Measurements from ENCODE around the gene SPNS2.

GRCh38 chr17:4527134-4527533 lies 28.5 kb downstream of the SPNS2 start:
- TF ChIP-seq CTCF (optimal IDR thresholded peaks at IDR 0.05 in 1 of 3, IDR thresholded peaks at IDR 0.05 in 1 of 3, conservative IDR thresholded peaks at IDR 0.05 in 1 of 3; ENCODE audit: extremely low read depth in 1 of 3, insufficient read depth in 2 of 3, low read length in 3 of 3) (no peak), EZH2 (IDR thresholded peaks at IDR 0.05; ENCODE audit: low read length) (no peak)
